ENCODE results near the gene TMEM151B. TPM values are rescaled to one million over a fixed set of nuclear protein-coding genes. Genes with fewer than 3 reads are reported as not detected.

Gene TMEM151B
- total RNA-seq, 1 experiment from 2014 or later = not detected

GRCh38 chr6:44289726-44290260 is 19.5 kb downstream of the TMEM151B start (continued):
- TF ChIP-seq, protein P1, sequence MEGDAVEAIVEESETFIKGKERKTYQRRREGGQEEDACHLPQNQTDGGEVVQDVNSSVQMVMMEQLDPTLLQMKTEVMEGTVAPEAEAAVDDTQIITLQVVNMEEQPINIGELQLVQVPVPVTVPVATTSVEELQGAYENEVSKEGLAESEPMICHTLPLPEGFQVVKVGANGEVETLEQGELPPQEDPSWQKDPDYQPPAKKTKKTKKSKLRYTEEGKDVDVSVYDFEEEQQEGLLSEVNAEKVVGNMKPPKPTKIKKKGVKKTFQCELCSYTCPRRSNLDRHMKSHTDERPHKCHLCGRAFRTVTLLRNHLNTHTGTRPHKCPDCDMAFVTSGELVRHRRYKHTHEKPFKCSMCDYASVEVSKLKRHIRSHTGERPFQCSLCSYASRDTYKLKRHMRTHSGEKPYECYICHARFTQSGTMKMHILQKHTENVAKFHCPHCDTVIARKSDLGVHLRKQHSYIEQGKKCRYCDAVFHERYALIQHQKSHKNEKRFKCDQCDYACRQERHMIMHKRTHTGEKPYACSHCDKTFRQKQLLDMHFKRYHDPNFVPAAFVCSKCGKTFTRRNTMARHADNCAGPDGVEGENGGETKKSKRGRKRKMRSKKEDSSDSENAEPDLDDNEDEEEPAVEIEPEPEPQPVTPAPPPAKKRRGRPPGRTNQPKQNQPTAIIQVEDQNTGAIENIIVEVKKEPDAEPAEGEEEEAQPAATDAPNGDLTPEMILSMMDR (IDR thresholded peaks at IDR 0.05 in 2 of 3, conservative IDR thresholded peaks at IDR 0.05 in 1 of 3; ENCODE audit: borderline replicate concordance in 1 of 3, insufficient read depth in 1 of 3, low read depth in 2 of 3, low read length in 2 of 3) = no peak

- BruUV-seq (replicated peaks) = no TSS peak
- Histone ChIP-seq H3K4me2 (ENCODE audit: low read length) (no peak overlapping the region), H4K20me1 (ENCODE audit: insufficient read depth) (no peaks in the 10 kb centered on the region), H2AFZ (ENCODE audit: low read depth, low read length, poor library complexity, severe bottlenecking) (no peak overlapping the region), H3K36me3 (ENCODE audit: control insufficient read depth in 1 of 2, insufficient read depth in 2 of 2, low read length in 2 of 2) (no peaks in the 10 kb centered on the region), H3K27me3 (ENCODE audit: insufficient read depth, low read length) (peaks cover 22% of the 10 kb centered on the region), H3K4me3 (replicated peaks in 1 of 2; ENCODE audit: low read depth in 1 of 2, low read length in 2 of 2) (no peak overlapping the region), H3K9ac (ENCODE audit: low read length) (no peak overlapping the region), H3K79me2 (ENCODE audit: insufficient read depth, low read length) (no peaks in the 10 kb centered on the region), H3K27ac (ENCODE audit: low read depth, low read length) (no peak overlapping the region), H3K4me1 (ENCODE audit: control insufficient read depth in 1 of 2, insufficient read depth in 2 of 2, low read length in 2 of 2) (peaks cover 4 to 9% of the 10 kb centered on the region in 2 experiments; a peak in 3 of 4 replicates), H3K9me3 (ENCODE audit: control insufficient read depth in 1 of 2, insufficient read depth in 1 of 2, low read depth in 1 of 2, low read length in 2 of 2) (no peaks in the 10 kb centered on the region), H3K9me2 (ENCODE audit: insufficient read depth) (no peaks in the 10 kb centered on the region)
- intact Hi-C loops (cut with micrococcal nuclease) = no loop called here
- ChIA-PET POLR2A (interaction anchor here (1.0 kb wide), 1 partner anchor 17 kb away, joined by 3 read pairs; no protein-coding TSS in a partner anchor), RAD21 (ENCODE audit: low non-redundant PET in 1 of 2, low total read pairs in 2 of 2, uncharacterized antibody in 2 of 2, unreplicated experiment in 2 of 2) (no interaction called here), CTCF (no interaction called here)
- ATAC-seq = no peak
- DNase-seq (ENCODE audit: low read depth, low spot score) = no peak
- TF ChIP-seq, protein P2, sequence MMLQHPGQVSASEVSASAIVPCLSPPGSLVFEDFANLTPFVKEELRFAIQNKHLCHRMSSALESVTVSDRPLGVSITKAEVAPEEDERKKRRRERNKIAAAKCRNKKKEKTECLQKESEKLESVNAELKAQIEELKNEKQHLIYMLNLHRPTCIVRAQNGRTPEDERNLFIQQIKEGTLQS (IDR thresholded peaks at IDR 0.05) = no peak
- no peak for TF ChIP-seq CBX3 (IDR thresholded peaks at IDR 0.05; ENCODE audit: low read depth)
- no peak for TF ChIP-seq SRF (IDR thresholded peaks at IDR 0.05; ENCODE audit: low read depth)
- TF ChIP-seq ZBTB33 (IDR thresholded peaks at IDR 0.05; ENCODE audit: extremely low read depth, insufficient replicate concordance, low read length) = no peak
- TF ChIP-seq ELF1 (IDR thresholded peaks at IDR 0.05; ENCODE audit: borderline replicate concordance, low read depth) = no peak
- no peak for TF ChIP-seq RAD21 (IDR thresholded peaks at IDR 0.05; ENCODE audit: low read depth)
- no peak for TF ChIP-seq SP1 (IDR thresholded peaks at IDR 0.05; ENCODE audit: low read depth)
- TF ChIP-seq YY1 (IDR thresholded peaks at IDR 0.05; ENCODE audit: extremely low read depth, insufficient replicate concordance, low read depth, low read length) = no peak
- TF ChIP-seq, protein P1 (IDR thresholded peaks at IDR 0.05 in 2 of 3, conservative IDR thresholded peaks at IDR 0.05 in 1 of 3; ENCODE audit: borderline replicate concordance in 1 of 3, insufficient read depth in 1 of 3, low read depth in 2 of 3, low read length in 2 of 3) = no peak
- TF ChIP-seq ZFX (IDR thresholded peaks at IDR 0.05) = no peak
- no peak for TF ChIP-seq EZH2phosphoT487 (IDR thresholded peaks at IDR 0.05; ENCODE audit: borderline replicate concordance)
- no peak for TF ChIP-seq REST (IDR thresholded peaks at IDR 0.05; ENCODE audit: low read depth)
- no peak for TF ChIP-seq CEBPB (IDR thresholded peaks at IDR 0.05; ENCODE audit: low read depth)
- TF ChIP-seq FOSL1 (IDR thresholded peaks at IDR 0.05; ENCODE audit: low read depth) = no peak
These were observed 21.6 kb downstream of the TMEM151B start for GRCh38 chr6:44291841-44292240.

Data from HCT116 (cell line).